PC-3 (cell line): ENCODE data around the gene HBEGF.

Source experiments
- EZH2 ChIP-seq: fragments of 300-600 bp; sonication (generic); IDR thresholded peaks from one replicate; pipeline ENCODE4 v1.6.1; 2017; ENCODE audit warnings: antibody characterized with exemption, mild to moderate bottlenecking, low read length; ENCODE audit not compliant: unreplicated experiment
- EZH2phosphoT487 ChIP-seq: fragments of 300-600 bp; sonication (generic); IDR thresholded peaks from 2 replicates; pipeline ENCODE4 v1.6.1; 2018; ENCODE audit warnings: mild to moderate bottlenecking, antibody characterized with exemption, low read length, borderline replicate concordance
- TF ChIP-seq, protein P1 (sequence below): fragments of 300-600 bp; sonication (generic); conservative IDR thresholded peaks from 2 replicates; pipeline ENCODE4 v1.5.1; 2017; ENCODE audit warnings: antibody characterized with exemption, low read depth, mild to moderate bottlenecking, low read length

DNA sequence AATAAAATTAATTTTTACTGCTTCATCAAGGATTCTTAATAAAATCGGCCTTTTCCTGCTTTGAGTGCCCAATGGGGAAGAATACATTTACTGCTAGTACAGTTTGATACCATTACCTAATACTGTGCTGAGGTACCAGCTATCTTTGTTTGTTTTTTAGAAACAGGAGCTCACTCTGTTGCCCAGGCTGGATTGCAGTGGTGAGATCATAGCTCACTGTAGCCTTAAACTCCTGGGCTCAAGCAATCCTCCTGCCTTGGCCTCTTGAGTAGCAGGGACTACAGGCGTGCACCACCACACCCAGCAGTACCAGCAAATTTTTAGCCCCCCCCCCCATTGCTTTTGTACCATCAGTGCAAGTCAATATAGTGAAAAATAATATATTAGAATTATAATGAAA lies 41.6 kb upstream of the HBEGF start:
- TF ChIP-seq EZH2 (no peak), EZH2phosphoT487 (no peak)
- TF ChIP-seq, protein P1, sequence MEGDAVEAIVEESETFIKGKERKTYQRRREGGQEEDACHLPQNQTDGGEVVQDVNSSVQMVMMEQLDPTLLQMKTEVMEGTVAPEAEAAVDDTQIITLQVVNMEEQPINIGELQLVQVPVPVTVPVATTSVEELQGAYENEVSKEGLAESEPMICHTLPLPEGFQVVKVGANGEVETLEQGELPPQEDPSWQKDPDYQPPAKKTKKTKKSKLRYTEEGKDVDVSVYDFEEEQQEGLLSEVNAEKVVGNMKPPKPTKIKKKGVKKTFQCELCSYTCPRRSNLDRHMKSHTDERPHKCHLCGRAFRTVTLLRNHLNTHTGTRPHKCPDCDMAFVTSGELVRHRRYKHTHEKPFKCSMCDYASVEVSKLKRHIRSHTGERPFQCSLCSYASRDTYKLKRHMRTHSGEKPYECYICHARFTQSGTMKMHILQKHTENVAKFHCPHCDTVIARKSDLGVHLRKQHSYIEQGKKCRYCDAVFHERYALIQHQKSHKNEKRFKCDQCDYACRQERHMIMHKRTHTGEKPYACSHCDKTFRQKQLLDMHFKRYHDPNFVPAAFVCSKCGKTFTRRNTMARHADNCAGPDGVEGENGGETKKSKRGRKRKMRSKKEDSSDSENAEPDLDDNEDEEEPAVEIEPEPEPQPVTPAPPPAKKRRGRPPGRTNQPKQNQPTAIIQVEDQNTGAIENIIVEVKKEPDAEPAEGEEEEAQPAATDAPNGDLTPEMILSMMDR, result no peak
